DMS 273 (cell line): ENCODE results near the gene PALLD.
"Not testable (repeated sequence)": the region's sequence is repeated elsewhere in the genome, so short reads cannot be mapped to it uniquely, and the experiment has no call there.

ENCODE experiments used
- DNase-seq: peaks from one replicate; lab custom pipeline; 2025; ENCODE audit not compliant: unreplicated experiment; lab: John Stamatoyannopoulos, UW

The PALLD gene

GRCh38 chr4:168724686-168725411, 228.0 kb downstream of the PALLD start:
- no peak for DNase-seq

- DNase-seq = no peak
Observed at GRCh38 chr4:168725930-168726329, 229.1 kb downstream of the PALLD start.

- not testable (repeated sequence) for DNase-seq
Observed at GRCh38 chr4:168727181-168727580, 230.3 kb downstream of the PALLD start.

- no peak for DNase-seq
Observed at GRCh38 chr4:168731006-168731636, 234.3 kb downstream of the PALLD start.

GRCh38 chr4:168731706-168732414, 235.0 kb downstream of the PALLD start:
- no peak for DNase-seq

GRCh38 chr4:168732714-168733113, 235.9 kb downstream of the PALLD start:
- no peak for DNase-seq

- DNase-seq = no peak
Observed at GRCh38 chr4:168734703-168735678, 238.1 kb downstream of the PALLD start.

GRCh38 chr4:168735735-168736134, 238.9 kb downstream of the PALLD start:
- DNase-seq = no peak

- no peak for DNase-seq
Observed at GRCh38 chr4:168736860-168737805, 240.3 kb downstream of the PALLD start.

- DNase-seq = no peak
Observed at GRCh38 chr4:168737806-168738172, 240.9 kb downstream of the PALLD start.

- DNase-seq = no peak
Observed at GRCh38 chr4:168739886-168740285, 243.0 kb downstream of the PALLD start.

GRCh38 chr4:168740691-168741090, 243.8 kb downstream of the PALLD start:
- DNase-seq = no peak

- no peak for DNase-seq
Observed at GRCh38 chr4:168741281-168742173, 244.7 kb downstream of the PALLD start.

- no peak for DNase-seq
Observed at GRCh38 chr4:168743131-168743530, 246.3 kb downstream of the PALLD start.

- DNase-seq = no peak
Observed at GRCh38 chr4:168743601-168744000, 246.7 kb downstream of the PALLD start.

GRCh38 chr4:168744021-168744420, 247.2 kb downstream of the PALLD start:
- DNase-seq = no peak

- no peak for DNase-seq
Observed at GRCh38 chr4:168748807-168749206, 252.0 kb downstream of the PALLD start.

GRCh38 chr4:168751263-168752225, 254.7 kb downstream of the PALLD start:
- no peak for DNase-seq
